ENCODE measurements around the gene CDSN.
"Not testable (repeated sequence)": the region's sequence is repeated elsewhere in the genome, so short reads cannot be mapped to it uniquely, and the experiment has no call there.

The CDSN gene

GRCh38 chr6:31070711-31071197, 49.5 kb downstream of the CDSN start:
- H3K4me3 Mint-ChIP-seq = no peak overlapping the region
- intact Hi-C loops (cut with micrococcal nuclease) = no loop called here
- H3K36me3 Mint-ChIP-seq (ENCODE audit: low read depth) = no peaks in the 10 kb centered on the region
- no peaks in the 10 kb centered on the region for H3K4me1 Mint-ChIP-seq (ENCODE audit: low read depth)
- no peaks in the 10 kb centered on the region for H3K9me3 Mint-ChIP-seq
- no peak overlapping the region for H3K27ac Mint-ChIP-seq
- H3K27me3 Mint-ChIP-seq = peaks cover 5% of the 10 kb centered on the region

GRCh38 chr6:31068669-31069340, 51.4 kb downstream of the CDSN start:
- Mint-ChIP-seq H3K27me3 (peaks cover 5% of the 10 kb centered on the region), H3K9me3 (no peaks in the 10 kb centered on the region), H3K27ac (no peak overlapping the region), H3K4me3 (no peak overlapping the region), H3K36me3 (ENCODE audit: low read depth) (no peaks in the 10 kb centered on the region), H3K4me1 (ENCODE audit: low read depth) (no peaks in the 10 kb centered on the region)
- intact Hi-C loops (cut with micrococcal nuclease) = loop anchor here (1.0 kb wide), 1 partner anchor 154 kb away; no protein-coding TSS in a partner anchor

DNA sequence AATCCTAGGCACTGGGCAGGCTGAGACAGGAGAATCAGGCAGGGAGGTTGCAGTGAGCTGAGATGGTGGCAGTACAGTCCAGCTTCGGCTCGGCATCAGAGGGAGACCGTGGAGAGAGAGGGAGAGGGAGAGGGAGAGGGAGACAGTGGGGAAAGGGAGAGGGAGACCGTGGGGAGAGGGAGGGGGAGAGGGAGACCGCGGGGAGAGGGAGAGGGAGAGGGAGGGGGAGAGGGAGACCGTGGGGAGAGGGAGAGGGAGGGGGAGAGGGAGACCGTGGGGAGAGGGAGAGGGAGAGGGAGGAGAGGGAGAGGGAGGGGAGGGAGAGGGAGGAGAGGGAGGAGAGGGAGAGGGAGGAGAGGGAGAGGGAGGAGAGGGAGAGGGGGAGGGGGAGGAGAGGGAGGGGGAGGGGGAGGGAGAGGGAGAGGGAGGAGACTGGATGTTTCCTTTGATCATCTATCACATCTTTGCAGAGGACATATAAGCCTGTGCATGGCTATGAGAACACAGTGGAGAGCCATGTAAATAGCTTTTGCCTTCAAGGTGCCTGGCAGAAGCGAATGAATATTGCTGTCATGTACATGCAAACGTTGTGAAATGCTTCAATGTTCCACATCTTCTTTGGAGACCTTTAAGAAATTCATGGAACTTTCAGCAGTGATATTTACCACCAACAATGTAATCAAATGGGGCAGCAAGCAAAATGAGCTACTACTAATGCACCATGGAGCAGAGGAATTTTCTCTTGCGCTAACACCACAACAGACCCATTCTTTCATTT, 52.2 kb downstream of the CDSN start:
- H3K9me3 Mint-ChIP-seq; H3K27ac Mint-ChIP-seq; H3K4me1 Mint-ChIP-seq (ENCODE audit: low read depth); intact Hi-C loops (cut with micrococcal nuclease); H3K36me3 Mint-ChIP-seq (ENCODE audit: low read depth); H3K4me3 Mint-ChIP-seq; H3K27me3 Mint-ChIP-seq: not testable (repeated sequence)

DNA sequence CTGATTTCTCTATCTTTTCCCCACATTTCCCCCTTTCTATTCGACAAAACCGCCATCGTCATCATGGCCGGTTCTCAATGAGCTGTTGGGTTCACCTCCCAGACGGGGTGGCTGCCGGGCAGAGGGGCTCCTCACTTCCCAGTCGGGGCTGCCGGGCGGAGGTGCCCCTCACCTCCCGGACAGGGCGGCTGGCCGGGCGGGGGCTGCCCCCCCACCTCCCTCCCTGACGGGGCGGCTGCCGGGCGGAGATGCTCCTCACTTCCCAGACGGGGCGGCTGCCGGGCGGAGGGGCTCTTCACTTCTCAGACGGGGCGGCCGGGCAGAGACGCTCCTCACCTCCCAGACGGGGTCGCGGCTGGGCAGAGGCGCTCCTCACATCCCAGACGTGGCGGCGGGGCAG, 53.2 kb downstream of the CDSN start:
- H3K36me3 Mint-ChIP-seq (ENCODE audit: low read depth); H3K4me3 Mint-ChIP-seq; H3K27ac Mint-ChIP-seq: not testable (repeated sequence)

DNA sequence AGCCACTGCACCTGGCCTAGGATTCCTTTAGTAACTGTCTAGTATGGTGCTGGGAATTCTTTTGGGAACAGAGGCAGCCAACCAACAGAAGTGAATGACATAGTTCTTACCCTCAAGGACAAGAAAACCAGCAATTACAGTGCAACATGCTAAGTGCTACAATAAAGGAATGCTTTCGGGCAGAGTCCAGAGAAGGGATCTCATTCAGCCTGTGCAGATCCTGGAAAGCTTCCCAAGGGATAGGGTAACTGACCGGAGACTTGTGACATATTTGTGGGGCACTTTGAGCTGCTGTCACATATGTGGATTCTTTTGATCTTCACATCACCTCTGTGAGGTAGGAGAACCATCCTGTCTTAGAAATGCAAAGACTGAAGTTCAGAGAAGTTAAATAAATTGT, 54.7 kb downstream of the CDSN start:
- H3K27ac Mint-ChIP-seq = no peak overlapping the region
- intact Hi-C loops (cut with micrococcal nuclease) = no loop called here
- no peaks in the 10 kb centered on the region for H3K36me3 Mint-ChIP-seq (ENCODE audit: low read depth)
- H3K4me1 Mint-ChIP-seq (ENCODE audit: low read depth) = no peaks in the 10 kb centered on the region
- H3K4me3 Mint-ChIP-seq = no peak overlapping the region
- no peaks in the 10 kb centered on the region for H3K9me3 Mint-ChIP-seq
- peaks cover 18% of the 10 kb centered on the region for H3K27me3 Mint-ChIP-seq

More for the DNA sequence above, 53.2 kb downstream of the CDSN start:
- H3K9me3 Mint-ChIP-seq; intact Hi-C loops (cut with micrococcal nuclease); H3K4me1 Mint-ChIP-seq (ENCODE audit: low read depth): not testable (repeated sequence)
- peaks cover 12% of the 10 kb centered on the region for H3K27me3 Mint-ChIP-seq
